GM12878 (cell line): ENCODE data around the gene PITPNM1. TPM values are rescaled to one million over a fixed set of nuclear protein-coding genes. Genes with fewer than 3 reads are reported as not detected.

Experiments used
- ATAC-seq: fragments of 200-7000 bp; cut with Tn5 transposase; 3 replicates; pipeline ENCODE4 v1.9.1; 2020; ENCODE audit warnings: mild to moderate bottlenecking, moderate library complexity
- BruUV-seq: library from RNA; stranded (reverse); fragments of 400-500 nt; replicated peaks from 2 replicates; lab custom pipeline; 2021; lab: Mats Ljungman, UMichigan
- CTCF ChIA-PET: fragments of 300-600 bp; sonication (Branson Sonifier 250); formaldehyde crosslinking; extraction: SDS; loops from one replicate; lab custom pipeline; 2021; ENCODE audit warnings: inconsistent platforms; lab: Yijun Ruan, JAX
- POLR2A ChIA-PET: fragments of 350-600 bp; formaldehyde crosslinking; extraction: SDS; loops from one replicate; lab custom pipeline; 2021; ENCODE audit warnings: inconsistent platforms; lab: Charles Lee
- RAD21 ChIA-PET: fragments of 300-600 bp; sonication (Branson Sonifier 250); formaldehyde crosslinking; loops from one replicate; lab custom pipeline; 2023; ENCODE audit warnings: antibody characterized with exemption; ENCODE audit not compliant: unreplicated experiment; lab: Charles Lee
- SMC1A ChIA-PET: fragments of 300-600 bp; sonication (Branson Sonifier 250); formaldehyde crosslinking; loops from one replicate; lab custom pipeline; 2023; ENCODE audit not compliant: unreplicated experiment, uncharacterized antibody; lab: Charles Lee
- DNase-seq: peaks from one replicate; pipeline ENCODE4 v3.0.0-alpha.2; 2011; ENCODE audit warnings: low read depth, low spot score
- FAIRE-seq: peaks from 3 replicates; lab custom pipeline; 2011; peaks lifted over from hg19 to GRCh38; lab: Jason Lieb, UNC
- H2AFZ ChIP-seq: 2 replicates; pipeline ENCODE4 v1.6.0; 2011; ENCODE audit warnings: low read depth, low read length, control low read depth; ENCODE audit not compliant: control insufficient read depth
- H3K27ac ChIP-seq: 2 replicates; pipeline ENCODE4 v1.5.1; 2011; ENCODE audit warnings: control low read depth; ENCODE audit not compliant: control insufficient read depth, insufficient read depth
- H3K27me3 ChIP-seq, 2 experiments: replicated peaks in 1 of 2; 2 replicates each; pipeline versions ENCODE4 v1.6.0 to v1.6.1; 2011; ENCODE audit warnings: low read length in 1 of 2; ENCODE audit not compliant: control insufficient read depth in 2 of 2, insufficient read depth in 2 of 2
- H3K36me3 ChIP-seq, 2 experiments: 2 replicates each; pipeline ENCODE4 v1.5.1; 2011; ENCODE audit warnings: low read length in 1 of 2; ENCODE audit not compliant: control insufficient read depth in 2 of 2, insufficient read depth in 2 of 2
- H3K4me1 ChIP-seq: 2 replicates; pipeline ENCODE4 v1.6.1; 2011; ENCODE audit warnings: mild to moderate bottlenecking, low read length, moderate library complexity, mixed read lengths; ENCODE audit not compliant: control insufficient read depth, insufficient read depth
- H3K4me2 ChIP-seq: 2 replicates; pipeline ENCODE4 v1.6.0; 2011; ENCODE audit warnings: control low read depth; ENCODE audit not compliant: control insufficient read depth, insufficient read depth
- H3K4me3 ChIP-seq: fragments of 200-600 bp; sonication (generic); 2 replicates; pipeline ENCODE4 v1.5.1; 2016
- H3K79me2 ChIP-seq: 2 replicates; pipeline ENCODE4 v1.6.0; 2011; ENCODE audit warnings: low read length; ENCODE audit not compliant: control insufficient read depth, insufficient read depth
- H3K9ac ChIP-seq: 2 replicates; pipeline ENCODE4 v1.8.0; 2011; ENCODE audit warnings: low read length, control low read depth, mixed read lengths; ENCODE audit not compliant: control insufficient read depth, insufficient read depth
- H3K9me3 ChIP-seq: replicated peaks from 3 replicates; pipeline ENCODE4 v1.5.1; 2011; ENCODE audit warnings: mild to moderate bottlenecking, low read length; ENCODE audit not compliant: control insufficient read depth, insufficient read depth
- H4K20me1 ChIP-seq: 2 replicates; pipeline ENCODE4 v1.6.0; 2011; ENCODE audit not compliant: control insufficient read depth, insufficient read depth
- BCL3 ChIP-seq: IDR thresholded peaks from 2 replicates; pipeline ENCODE4 v1.6.1; 2011; ENCODE audit warnings: borderline replicate concordance, low read depth, mild to moderate bottlenecking, moderate library complexity, low read length; ENCODE audit not compliant: insufficient read depth, poor library complexity, severe bottlenecking
- BMI1 ChIP-seq: fragments of 450-650 bp; IDR thresholded peaks from 2 replicates; pipeline ENCODE4 v1.6.1; 2016; ENCODE audit warnings: mild to moderate bottlenecking, moderate library complexity, borderline replicate concordance
- CHD1 ChIP-seq: IDR thresholded peaks from 2 replicates; pipeline ENCODE4 v1.6.1; 2012; ENCODE audit warnings: low read depth, low read length, improper control_type of control experiment
- E2F4 ChIP-seq: IDR thresholded peaks from 2 replicates; pipeline ENCODE4 v1.6.1; 2012; ENCODE audit warnings: low read depth, low read length, improper control_type of control experiment
- EGR1 ChIP-seq, 2 experiments: IDR thresholded peaks; 1 replicate in 1 of 2; 2 replicates in 1 of 2; pipeline ENCODE4 v1.6.1; 2011 to 2012; ENCODE audit warnings: low read depth in 2 of 2, low read length in 2 of 2, borderline replicate concordance in 1 of 2, mild to moderate bottlenecking in 1 of 2, moderate library complexity in 1 of 2
- HCFC1 ChIP-seq: fragments of 150-350 bp; IDR thresholded peaks from 2 replicates; pipeline ENCODE4 v1.6.1; 2014; ENCODE audit warnings: low read length
- KLF5 ChIP-seq: fragments of 450-650 bp; IDR thresholded peaks from 2 replicates; pipeline ENCODE4 v1.6.1; 2014; ENCODE audit warnings: mild to moderate bottlenecking; ENCODE audit not compliant: partially characterized antibody
- MXI1 ChIP-seq: fragments of 150-350 bp; IDR thresholded peaks from 2 replicates; pipeline ENCODE4 v1.6.1; 2011; ENCODE audit warnings: low read depth, mild to moderate bottlenecking, inconsistent platforms, low read length, improper control_type of control experiment
- MYC ChIP-seq: IDR thresholded peaks from 2 replicates; pipeline ENCODE4 v1.6.1; 2011; ENCODE audit warnings: mild to moderate bottlenecking, low read length, moderate library complexity, inconsistent platforms; ENCODE audit not compliant: insufficient read depth, insufficient replicate concordance, insufficient read length, severe bottlenecking
- NR2C1 ChIP-seq: fragments of 450-650 bp; IDR thresholded peaks from 2 replicates; pipeline ENCODE4 v1.6.1; 2017; ENCODE audit warnings: antibody characterized with exemption, mild to moderate bottlenecking, moderate library complexity
- NRF1 ChIP-seq: conservative IDR thresholded peaks from 2 replicates; pipeline ENCODE4 v1.6.1; 2011; ENCODE audit warnings: mild to moderate bottlenecking, low read depth, low read length, improper control_type of control experiment
- PAX8 ChIP-seq: fragments of 450-650 bp; IDR thresholded peaks from 2 replicates; pipeline ENCODE4 v1.6.1; 2017; ENCODE audit warnings: mild to moderate bottlenecking, moderate library complexity
- RB1 ChIP-seq: fragments of 450-650 bp; formaldehyde crosslinking; IDR thresholded peaks from 2 replicates; pipeline ENCODE4 v1.6.1; 2017; ENCODE audit warnings: mild to moderate bottlenecking, borderline replicate concordance
- RCOR1 ChIP-seq: conservative IDR thresholded peaks from 2 replicates; pipeline ENCODE4 v1.6.1; 2012; ENCODE audit warnings: low read depth, low read length, improper control_type of control experiment
- RUNX3 ChIP-seq: IDR thresholded peaks from 2 replicates; pipeline ENCODE4 v1.6.1; 2012; ENCODE audit warnings: low read length, inconsistent platforms
- SIN3A ChIP-seq: IDR thresholded peaks from 2 replicates; pipeline ENCODE4 v1.6.1; 2012; ENCODE audit warnings: low read depth, low read length, improper control_type of control experiment
- SMARCA5 ChIP-seq: fragments of 450-650 bp; IDR thresholded peaks from 2 replicates; pipeline ENCODE4 v1.6.1; 2017; ENCODE audit warnings: mild to moderate bottlenecking
- SPI1 ChIP-seq: IDR thresholded peaks from 2 replicates; pipeline ENCODE4 v1.6.1; 2011; ENCODE audit warnings: low read depth, mild to moderate bottlenecking, low read length, moderate library complexity, borderline replicate concordance; ENCODE audit not compliant: insufficient read depth
- SRF ChIP-seq, 2 experiments: IDR thresholded peaks; 2 replicates each; pipeline ENCODE4 v1.6.1; 2011; ENCODE audit warnings: low read depth in 2 of 2, low read length in 2 of 2, mild to moderate bottlenecking in 1 of 2, moderate library complexity in 1 of 2
- STAT1 ChIP-seq: fragments of 450-650 bp; conservative IDR thresholded peaks from 2 replicates; pipeline ENCODE4 v1.6.1; 2014; ENCODE audit warnings: antibody characterized with exemption, mild to moderate bottlenecking
- YY1 ChIP-seq: IDR thresholded peaks from 2 replicates; pipeline ENCODE4 v1.6.1; 2011; ENCODE audit warnings: low read depth, mild to moderate bottlenecking, low read length
- ZSCAN29 ChIP-seq: fragments of 450-650 bp; IDR thresholded peaks from 2 replicates; pipeline ENCODE4 v1.6.1; 2017; ENCODE audit warnings: mild to moderate bottlenecking, moderate library complexity
- ZZZ3 ChIP-seq: IDR thresholded peaks from 2 replicates; pipeline ENCODE4 v1.6.1; 2011; ENCODE audit warnings: low read depth; ENCODE audit not compliant: control insufficient read depth, insufficient read length
- WGBS: methylation state at CpG from one replicate; pipeline ENCODE4 v1.1.6; 2016; ENCODE audit warnings: low lambda C conversion rate; ENCODE audit not compliant: insufficient replicate concordance, insufficient coverage; ENCODE audit errors: missing lambda C conversion rate; 5-methylcytosine and 5-hydroxymethylcytosine counted together
- in situ Hi-C: fragments of 300-500 bp; cut with MboI; formaldehyde crosslinking; loops from 9 replicates; pipeline ENCODE4 v1.14.3; 2018; ENCODE audit warnings: mixed read lengths
- intact Hi-C: fragments of 100-400 bp; cut with micrococcal nuclease; formaldehyde crosslinking; loops from one replicate; pipeline ENCODE4 v1.14.2; 2022; ENCODE audit not compliant: unreplicated experiment
- polyA plus RNA-seq, 11 experiments: library from polyadenylated mRNA; depleted of rRNA in 4 of 11; unstranded in 6 of 11; stranded (reverse) in 5 of 11; fragments of >200 nt; fragmentation: Nextera tagmentation in 4 of 11; fragmentation: Illumina TruSeq in 1 of 11; extraction: Ambion mirVana in 4 of 11; extraction: Trizol in 1 of 11; gene quantifications; 1 replicate in 1 of 11; 2 replicates in 10 of 11; pipeline versions ENCODE4 v1.2.1 to v1.2.3, GENCODE V29; 2011 to 2016; ENCODE audit warnings: inconsistent platforms in 2 of 11, missing spikeins in 2 of 11, low read depth in 1 of 11
- total RNA-seq, 4 experiments: library from RNA; depleted of rRNA in 3 of 4; stranded (reverse); fragments of >200 nt in 3 of 4; fragmentation: Illumina TruSeq in 1 of 4; extraction: Trizol in 1 of 4; gene quantifications; 2 replicates each; pipeline versions ENCODE4 v1.2.1 to v1.2.3, GENCODE V29; 2013 to 2021

PITPNM1 gene
- total and polyA plus RNA-seq, 10 of the 15 experiments (the other 5 are each of a cell fraction or from before 2014, with no cell fraction given), result 0.11 to 56.8 (median 16.5) TPM

GRCh38 chr11:67508486-67509121 is 3.4 kb upstream of the PITPNM1 start:
- no peaks in the 10 kb centered on the region for H3K9me3 ChIP-seq
- in situ Hi-C loops, result no loop called here
- WGBS, result 1% methylated on average over 56 of the region's 57 CpGs
- peaks cover 32% of the 10 kb centered on the region for H3K79me2 ChIP-seq
- peak; percentile 45 for ATAC-seq
- H3K27me3 ChIP-seq, result no peaks in the 10 kb centered on the region; a peak in 1 of 4 replicates
- H3K9ac ChIP-seq, result peak overlapping the region; percentile 79
- no TSS peak for BruUV-seq
- no peak for FAIRE-seq
- ChIA-PET POLR2A (no interaction called here), RAD21 (interaction anchor here (1.2 kb wide), 3 partner anchors 105 to 150 kb away, joined by 4 to 5 read pairs (median 4); partner anchors contain the start of genes RAD9A and TBC1D10C), CTCF (interaction anchor here (1.0 to 1.5 kb wide), 3 partner anchors 71 to 117 kb away, joined by 3 to 7 read pairs (median 3); partner anchors contain the start of genes PPP1CA, PTPRCAP and RAD9A), SMC1A (no interaction called here)
- H3K4me3 ChIP-seq, result peak overlapping the region; percentile 70
- peak overlapping the region; percentile 94 for H3K27ac ChIP-seq
- intact Hi-C loops, result loop anchor here (5.0 kb wide), 2 partner anchors 49 to 69 kb away; no protein-coding TSS in a partner anchor
- H4K20me1 ChIP-seq, result no peaks in the 10 kb centered on the region
- peak overlapping the region; percentile 78 for H3K4me2 ChIP-seq
- H2AFZ ChIP-seq, result peak overlapping the region; percentile 99
- DNase-seq, result peak; percentile 78
- H3K36me3 ChIP-seq, result no peaks in the 10 kb centered on the region
- peaks cover 27% of the 10 kb centered on the region for H3K4me1 ChIP-seq
- TF ChIP-seq HCFC1 (peak; percentile 49), KLF5 (no peak), RCOR1 (no peak), NR2C1 (peak; percentile 44), STAT1 (no peak), MYC (no peak), BCL3 (no peak), ZSCAN29 (no peak), RUNX3 (peak; percentile 22; the same call in 1 of the 2 replicates), EGR1 (IDR thresholded peaks at IDR 0.05; ENCODE audit: borderline replicate concordance in 1 of 2, low read depth in 2 of 2, low read length in 2 of 2) (no peak), RB1 (peak; percentile 95), ZZZ3 (no peak), YY1 (peak; percentile 89), SIN3A (peak; percentile 94), E2F4 (no peak), CHD1 (no peak), SRF (IDR thresholded peaks at IDR 0.05; ENCODE audit: low read depth in 2 of 2, low read length in 2 of 2) (0 out of 4 replicates have a peak, but pooled peaks of 1 of the 2 experiments have one; percentile 57), PAX8 (no peak), NRF1 (peak; percentile 86), BMI1 (peak; percentile 99), MXI1 (peak; percentile 97), SMARCA5 (peak; percentile 60), SPI1 (no peak)
